ENCODE results near the gene ARL5C.

Gene ARL5C

GRCh38 chr17:39177256-39177655, 11.3 kb upstream of the ARL5C start:
- Histone ChIP-seq H3K9me3 (ENCODE audit: control insufficient read depth, insufficient read depth, low read length) (no peaks in the 10 kb centered on the region), H3K4me3 (ENCODE audit: low read length) (no peak overlapping the region), H3K4me1 (ENCODE audit: control insufficient read depth, insufficient read depth, low read length) (peaks cover 5% of the 10 kb centered on the region), H3K27me3 (ENCODE audit: control insufficient read depth, insufficient read depth, low read length) (no peaks in the 10 kb centered on the region), H3K36me3 (ENCODE audit: control insufficient read depth, insufficient read depth, low read length) (peaks cover 9% of the 10 kb centered on the region), H3K27ac (ENCODE audit: low read length) (no peak overlapping the region)
- no peak for DNase-seq (ENCODE audit: low read depth, low spot score)
- no CpG with 5 or more reads among the region's 12 CpGs for WGBS (ENCODE audit: insufficient coverage, insufficient read length)

- WGBS (ENCODE audit: insufficient coverage, insufficient read length) = no CpG with 5 or more reads among the region's 10 CpGs
- peaks cover 7% of the 10 kb centered on the region for H3K4me1 ChIP-seq (ENCODE audit: control insufficient read depth, insufficient read depth, low read length)
- no peak overlapping the region for H3K4me3 ChIP-seq (ENCODE audit: low read length)
- no peaks in the 10 kb centered on the region for H3K27me3 ChIP-seq (ENCODE audit: control insufficient read depth, insufficient read depth, low read length)
- H3K36me3 ChIP-seq (ENCODE audit: control insufficient read depth, insufficient read depth, low read length) = peaks cover 9% of the 10 kb centered on the region
- H3K9me3 ChIP-seq (ENCODE audit: control insufficient read depth, insufficient read depth, low read length) = no peaks in the 10 kb centered on the region
- no peak overlapping the region for H3K27ac ChIP-seq (ENCODE audit: low read length)
- DNase-seq (ENCODE audit: low read depth, low spot score) = no peak
Measured at GRCh38 chr17:39175695-39176093, 9.7 kb upstream of the ARL5C start.

DNA sequence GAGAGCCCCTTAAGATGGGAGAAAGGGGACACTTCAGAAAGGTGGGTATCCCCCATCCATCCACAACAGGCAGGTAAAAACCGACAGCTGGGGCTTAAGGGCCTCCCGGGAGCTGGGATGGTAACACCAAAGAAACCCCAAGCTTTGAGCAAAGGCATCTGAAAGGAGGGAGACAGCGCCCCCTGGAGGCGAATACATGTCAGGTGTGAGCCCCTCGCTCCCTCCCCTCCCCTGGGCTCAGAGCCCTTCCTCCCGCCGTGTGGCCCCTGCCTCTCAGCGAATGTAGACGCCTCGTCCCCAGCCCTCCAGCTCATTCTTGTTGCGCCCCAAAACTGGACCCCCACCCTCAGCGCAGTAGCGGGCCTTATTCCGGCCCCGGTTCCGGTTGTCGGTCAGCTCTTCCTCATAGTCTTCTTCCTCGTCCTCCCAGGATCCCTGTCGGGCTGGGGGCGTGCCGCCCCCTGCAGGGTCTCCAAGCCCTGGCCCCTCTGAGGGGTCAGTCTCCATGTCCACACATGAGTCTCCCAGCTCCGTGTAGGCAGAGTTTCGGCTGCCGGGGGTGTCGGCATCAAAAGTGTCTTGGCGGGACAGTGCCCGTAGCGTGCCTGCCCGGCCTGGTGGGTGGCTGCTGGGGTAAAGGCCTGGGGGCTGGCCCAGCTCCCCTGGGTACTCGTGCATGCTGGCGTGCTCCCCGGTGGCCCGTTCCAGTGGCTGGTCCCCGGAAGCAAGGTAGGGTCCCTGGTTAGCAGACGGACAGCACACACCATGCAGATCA, 9.1 kb upstream of the ARL5C start:
- H3K36me3 ChIP-seq (ENCODE audit: control insufficient read depth, insufficient read depth, low read length) = peaks cover 9% of the 10 kb centered on the region
- H3K4me1 ChIP-seq (ENCODE audit: control insufficient read depth, insufficient read depth, low read length) = peaks cover 7% of the 10 kb centered on the region
- H3K27ac ChIP-seq (ENCODE audit: low read length) = no peak overlapping the region
- no peaks in the 10 kb centered on the region for H3K9me3 ChIP-seq (ENCODE audit: control insufficient read depth, insufficient read depth, low read length)
- no CpG with 5 or more reads among the region's 35 CpGs for WGBS (ENCODE audit: insufficient coverage, insufficient read length)
- no peak overlapping the region for H3K4me3 ChIP-seq (ENCODE audit: low read length)
- DNase-seq (ENCODE audit: low read depth, low spot score) = no peak
- H3K27me3 ChIP-seq (ENCODE audit: control insufficient read depth, insufficient read depth, low read length) = no peaks in the 10 kb centered on the region

- no peak for DNase-seq (ENCODE audit: low read depth, low spot score)
- Histone ChIP-seq H3K36me3 (ENCODE audit: control insufficient read depth, insufficient read depth, low read length) (peaks cover 9% of the 10 kb centered on the region), H3K27me3 (ENCODE audit: control insufficient read depth, insufficient read depth, low read length) (no peaks in the 10 kb centered on the region), H3K4me1 (ENCODE audit: control insufficient read depth, insufficient read depth, low read length) (peaks cover 7% of the 10 kb centered on the region), H3K4me3 (ENCODE audit: low read length) (no peak overlapping the region), H3K27ac (ENCODE audit: low read length) (no peak overlapping the region), H3K9me3 (ENCODE audit: control insufficient read depth, insufficient read depth, low read length) (no peaks in the 10 kb centered on the region)
- WGBS (ENCODE audit: insufficient coverage, insufficient read length) = no CpG with 5 or more reads among the region's 10 CpGs
Measured at GRCh38 chr17:39173526-39174274, 7.7 kb upstream of the ARL5C start.

- no CpG with 5 or more reads among the region's 5 CpGs for WGBS (ENCODE audit: insufficient coverage, insufficient read length)
- H3K27me3 ChIP-seq (ENCODE audit: control insufficient read depth, insufficient read depth, low read length) = no peaks in the 10 kb centered on the region
- peaks cover 7% of the 10 kb centered on the region for H3K4me1 ChIP-seq (ENCODE audit: control insufficient read depth, insufficient read depth, low read length)
- H3K27ac ChIP-seq (ENCODE audit: low read length) = no peak overlapping the region
- H3K36me3 ChIP-seq (ENCODE audit: control insufficient read depth, insufficient read depth, low read length) = peaks cover 9% of the 10 kb centered on the region
- no peaks in the 10 kb centered on the region for H3K9me3 ChIP-seq (ENCODE audit: control insufficient read depth, insufficient read depth, low read length)
- DNase-seq (ENCODE audit: low read depth, low spot score) = no peak
- H3K4me3 ChIP-seq (ENCODE audit: low read length) = no peak overlapping the region
Measured at GRCh38 chr17:39173080-39173479, 7.1 kb upstream of the ARL5C start.

DNA sequence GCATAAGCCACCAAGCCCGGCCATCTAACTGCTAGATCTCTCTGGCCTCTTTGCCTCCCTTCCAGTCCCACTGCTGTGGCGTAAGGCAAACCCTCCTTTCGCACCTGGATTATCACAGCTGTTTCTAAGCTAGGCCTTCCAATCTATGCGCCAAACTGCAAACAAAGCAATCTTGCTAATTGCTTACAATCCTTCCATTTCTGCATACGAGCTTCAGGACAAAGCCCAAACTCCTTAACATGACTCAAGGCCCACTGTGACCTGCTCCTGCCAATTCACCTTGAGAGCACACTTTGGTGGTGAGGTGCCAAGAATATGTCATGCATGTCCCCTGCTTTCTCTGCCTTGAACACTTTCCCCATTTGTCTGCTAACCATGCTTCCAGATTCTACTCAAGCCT, 6.0 kb upstream of the ARL5C start:
- H3K27ac ChIP-seq (ENCODE audit: low read length) = no peak overlapping the region
- H3K9me3 ChIP-seq (ENCODE audit: control insufficient read depth, insufficient read depth, low read length) = no peaks in the 10 kb centered on the region
- H3K36me3 ChIP-seq (ENCODE audit: control insufficient read depth, insufficient read depth, low read length) = peaks cover 9% of the 10 kb centered on the region
- no peak for DNase-seq (ENCODE audit: low read depth, low spot score)
- H3K27me3 ChIP-seq (ENCODE audit: control insufficient read depth, insufficient read depth, low read length) = peaks cover 2% of the 10 kb centered on the region; the same call in 1 of the 2 replicates
- H3K4me3 ChIP-seq (ENCODE audit: low read length) = no peak overlapping the region
- peaks cover 7% of the 10 kb centered on the region for H3K4me1 ChIP-seq (ENCODE audit: control insufficient read depth, insufficient read depth, low read length)
- no CpG with 5 or more reads among the region's 5 CpGs for WGBS (ENCODE audit: insufficient coverage, insufficient read length)

GRCh38 chr17:39170558-39170957, 4.6 kb upstream of the ARL5C start:
- H3K9me3 ChIP-seq (ENCODE audit: control insufficient read depth, insufficient read depth, low read length) = no peaks in the 10 kb centered on the region
- WGBS (ENCODE audit: insufficient coverage, insufficient read length) = no CpG with 5 or more reads among the region's 6 CpGs
- H3K36me3 ChIP-seq (ENCODE audit: control insufficient read depth, insufficient read depth, low read length) = peaks cover 5% of the 10 kb centered on the region; the same call in 1 of the 2 replicates
- H3K4me3 ChIP-seq (ENCODE audit: low read length) = no peak overlapping the region
- H3K4me1 ChIP-seq (ENCODE audit: control insufficient read depth, insufficient read depth, low read length) = peaks cover 7% of the 10 kb centered on the region
- no peak overlapping the region for H3K27ac ChIP-seq (ENCODE audit: low read length)
- no peak for DNase-seq (ENCODE audit: low read depth, low spot score)
- peaks cover 14% of the 10 kb centered on the region for H3K27me3 ChIP-seq (ENCODE audit: control insufficient read depth, insufficient read depth, low read length)

GRCh38 chr17:39170109-39170508, 4.1 kb upstream of the ARL5C start:
- Histone ChIP-seq H3K9me3 (ENCODE audit: control insufficient read depth, insufficient read depth, low read length) (no peaks in the 10 kb centered on the region), H3K27me3 (ENCODE audit: control insufficient read depth, insufficient read depth, low read length) (peaks cover 17% of the 10 kb centered on the region), H3K27ac (ENCODE audit: low read length) (no peak overlapping the region), H3K4me1 (ENCODE audit: control insufficient read depth, insufficient read depth, low read length) (peaks cover 5% of the 10 kb centered on the region), H3K4me3 (ENCODE audit: low read length) (no peak overlapping the region), H3K36me3 (ENCODE audit: control insufficient read depth, insufficient read depth, low read length) (peaks cover under 1% of the 10 kb centered on the region; the same call in 1 of the 2 replicates)
- no CpG with 5 or more reads among the region's 4 CpGs for WGBS (ENCODE audit: insufficient coverage, insufficient read length)
- no peak for DNase-seq (ENCODE audit: low read depth, low spot score)

GRCh38 chr17:39169518-39169917, 3.6 kb upstream of the ARL5C start:
- no peak overlapping the region for H3K4me3 ChIP-seq (ENCODE audit: low read length)
- H3K36me3 ChIP-seq (ENCODE audit: control insufficient read depth, insufficient read depth, low read length) = no peaks in the 10 kb centered on the region
- H3K9me3 ChIP-seq (ENCODE audit: control insufficient read depth, insufficient read depth, low read length) = no peaks in the 10 kb centered on the region
- no CpG with 5 or more reads among the region's 3 CpGs for WGBS (ENCODE audit: insufficient coverage, insufficient read length)
- H3K27ac ChIP-seq (ENCODE audit: low read length) = no peak overlapping the region
- no peak for DNase-seq (ENCODE audit: low read depth, low spot score)
- H3K4me1 ChIP-seq (ENCODE audit: control insufficient read depth, insufficient read depth, low read length) = peaks cover 5% of the 10 kb centered on the region
- H3K27me3 ChIP-seq (ENCODE audit: control insufficient read depth, insufficient read depth, low read length) = peaks cover 17% of the 10 kb centered on the region

DNA sequence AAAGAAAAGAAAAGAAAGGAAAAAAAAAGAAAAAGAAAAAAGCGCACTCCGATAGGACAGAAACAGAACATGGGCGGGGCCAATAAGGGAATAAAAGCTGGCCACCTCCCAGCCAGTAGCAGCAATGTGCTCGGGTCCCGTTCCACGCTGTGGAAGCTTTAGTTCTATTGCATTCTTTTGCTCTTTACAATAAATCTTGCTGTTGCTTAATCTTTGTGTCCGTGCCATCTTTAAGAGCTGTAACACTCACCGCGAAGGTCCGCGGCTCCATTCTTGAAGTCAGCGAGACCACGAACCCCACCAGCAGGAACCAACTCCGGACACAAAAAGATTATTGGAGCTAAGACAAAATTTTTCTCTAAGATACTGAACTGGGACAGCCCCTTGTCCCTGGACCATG, 3.1 kb upstream of the ARL5C start:
- no peaks in the 10 kb centered on the region for H3K36me3 ChIP-seq (ENCODE audit: control insufficient read depth, insufficient read depth, low read length)
- no CpG with 5 or more reads among the region's 14 CpGs for WGBS (ENCODE audit: insufficient coverage, insufficient read length)
- H3K4me1 ChIP-seq (ENCODE audit: control insufficient read depth, insufficient read depth, low read length) = peaks cover 4% of the 10 kb centered on the region
- no peak overlapping the region for H3K4me3 ChIP-seq (ENCODE audit: low read length)
- no peaks in the 10 kb centered on the region for H3K9me3 ChIP-seq (ENCODE audit: control insufficient read depth, insufficient read depth, low read length)
- no peak for DNase-seq (ENCODE audit: low read depth, low spot score)
- H3K27me3 ChIP-seq (ENCODE audit: control insufficient read depth, insufficient read depth, low read length) = peaks cover 17% of the 10 kb centered on the region
- H3K27ac ChIP-seq (ENCODE audit: low read length) = no peak overlapping the region
